NCI-H187 (cell line): ENCODE measurements around the gene IRF9.

ENCODE experiments used
- DNase-seq, 2 experiments: peaks; one replicate each; lab custom pipeline; 2025; lab: John Stamatoyannopoulos, UW

The IRF9 gene

DNA sequence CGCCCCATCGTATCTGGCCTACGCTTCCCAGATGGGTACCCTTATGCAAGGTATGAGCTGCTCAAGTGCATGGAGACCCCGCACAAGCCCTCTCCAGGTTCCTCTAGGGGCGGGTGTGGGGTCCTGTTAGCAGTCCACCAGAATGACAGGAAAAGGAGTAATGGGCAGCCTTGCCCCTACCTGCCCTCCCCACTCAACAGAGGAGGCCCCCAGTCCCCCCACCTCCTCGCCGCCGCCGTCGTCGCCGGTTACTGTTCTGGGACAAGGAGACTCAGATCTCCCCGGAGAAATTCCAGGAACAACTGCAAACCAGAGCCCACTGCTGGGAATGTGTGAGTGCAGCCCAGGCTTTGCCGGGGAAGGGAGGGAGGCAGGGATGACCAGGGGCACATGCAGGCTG, 16.8 kb downstream of the IRF9 start:
- DNase-seq, result no peak

- no peak for DNase-seq
These were observed 17.5 kb downstream of the IRF9 start for GRCh38 chr14:24178399-24179178.

GRCh38 chr14:24179294-24179960, 18.4 kb downstream of the IRF9 start:
- DNase-seq, result no peak

- DNase-seq, result no peak
These were observed 19.1 kb downstream of the IRF9 start for GRCh38 chr14:24179961-24180796.

DNA sequence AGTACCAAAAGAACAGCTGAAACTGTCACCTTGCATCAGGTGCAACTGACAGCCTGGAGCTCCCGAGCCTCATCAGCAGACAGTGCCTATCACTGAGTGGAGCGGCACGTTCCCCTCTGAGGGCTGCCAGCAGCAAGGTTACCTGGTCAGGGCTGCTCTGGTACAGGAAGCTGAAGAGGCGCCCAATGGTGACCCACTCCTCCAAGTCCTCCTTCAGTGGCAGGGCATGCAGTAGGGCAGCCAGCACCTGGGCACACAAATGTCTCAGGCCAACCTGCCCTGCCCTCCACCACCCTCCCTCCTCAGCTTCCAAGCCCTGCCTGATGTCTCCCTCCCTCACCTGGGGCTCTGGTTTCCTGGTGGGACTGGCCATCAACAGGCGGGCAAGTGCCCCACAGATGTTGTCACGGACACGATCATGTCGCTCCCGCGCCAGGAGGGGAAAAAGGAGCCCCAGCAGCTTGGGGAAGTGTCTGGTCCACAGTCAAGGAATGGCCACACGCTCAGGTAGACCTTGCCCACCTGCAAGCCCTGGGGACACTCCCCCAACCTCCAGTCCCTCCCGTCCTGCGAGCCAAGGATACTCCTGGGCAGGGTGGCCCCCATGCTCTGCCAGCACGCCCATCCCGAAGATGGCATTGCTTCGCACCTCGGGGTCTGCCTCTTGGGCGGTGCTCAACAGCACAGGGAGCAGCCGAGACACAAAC, 20.5 kb downstream of the IRF9 start:
- no peak for DNase-seq

- DNase-seq, result no peak
These were observed 21.2 kb downstream of the IRF9 start for GRCh38 chr14:24182110-24182882.

DNA sequence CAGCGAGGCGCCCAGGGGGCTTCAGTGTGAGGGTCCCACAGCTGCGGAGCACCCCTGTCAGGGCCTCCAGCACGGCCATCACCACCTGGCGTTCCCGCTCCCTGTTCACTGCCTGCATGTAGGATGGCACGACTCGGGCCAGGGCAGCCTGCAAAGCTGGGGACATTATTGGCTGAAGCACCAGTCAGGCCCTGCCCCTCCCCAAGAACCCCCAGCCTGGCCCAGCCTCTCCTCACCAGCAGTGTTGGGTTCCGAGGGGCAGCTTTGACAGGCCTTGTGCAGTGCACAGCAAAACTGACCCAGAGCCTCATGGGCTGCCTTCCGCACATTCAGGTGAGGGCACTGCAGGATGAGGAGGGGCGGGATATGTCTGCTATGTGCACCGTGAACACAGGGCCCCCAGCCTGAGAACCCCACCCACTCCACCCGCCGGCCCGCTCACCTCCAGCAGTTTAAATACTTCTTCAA, 22.0 kb downstream of the IRF9 start:
- no peak for DNase-seq

- no peak for DNase-seq
These were observed 23.3 kb downstream of the IRF9 start for GRCh38 chr14:24184104-24184970.

DNA sequence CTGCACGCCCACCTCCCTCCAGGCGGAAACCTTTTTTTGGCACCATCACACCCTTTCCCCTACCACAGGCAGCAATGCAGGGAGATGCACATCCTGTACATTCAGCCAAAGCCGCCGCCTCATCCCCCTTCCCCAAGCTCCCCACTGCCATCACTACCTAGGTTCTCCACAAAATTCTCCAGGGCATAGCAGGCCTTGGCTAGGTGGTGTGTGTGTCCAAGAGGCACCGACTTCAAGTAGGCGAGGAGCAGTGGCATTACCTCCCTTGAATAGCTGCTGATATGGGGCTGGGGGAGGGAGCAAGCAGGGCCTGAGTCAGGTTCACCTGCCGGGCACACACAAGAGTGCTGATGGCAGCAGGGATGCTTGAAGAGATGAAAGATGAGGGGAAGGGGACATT, 24.0 kb downstream of the IRF9 start:
- DNase-seq, result no peak

DNA sequence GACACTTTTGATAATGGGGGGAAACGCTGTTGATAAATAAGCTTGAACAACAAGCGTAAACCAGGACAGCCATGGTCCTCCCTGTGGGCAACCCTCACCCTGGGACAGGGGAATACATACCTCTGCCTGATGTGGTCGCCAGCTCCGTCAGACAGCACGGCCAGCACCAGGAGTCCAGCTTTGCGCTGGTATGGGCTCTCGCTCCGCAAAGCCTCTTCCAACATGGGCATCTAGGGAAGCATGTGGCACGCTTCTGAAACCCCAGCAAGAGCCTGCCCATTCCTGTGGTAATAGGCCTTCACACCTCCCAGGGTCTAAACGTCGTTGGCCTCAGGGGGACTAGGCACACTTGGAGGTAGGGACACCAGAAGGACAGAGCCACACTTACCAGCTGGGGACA, 24.7 kb downstream of the IRF9 start:
- DNase-seq, result no peak

- DNase-seq, result no peak
These were observed 25.9 kb downstream of the IRF9 start for GRCh38 chr14:24186831-24187538.

- DNase-seq, result no peak
These were observed 26.5 kb downstream of the IRF9 start for GRCh38 chr14:24187539-24187915.

DNA sequence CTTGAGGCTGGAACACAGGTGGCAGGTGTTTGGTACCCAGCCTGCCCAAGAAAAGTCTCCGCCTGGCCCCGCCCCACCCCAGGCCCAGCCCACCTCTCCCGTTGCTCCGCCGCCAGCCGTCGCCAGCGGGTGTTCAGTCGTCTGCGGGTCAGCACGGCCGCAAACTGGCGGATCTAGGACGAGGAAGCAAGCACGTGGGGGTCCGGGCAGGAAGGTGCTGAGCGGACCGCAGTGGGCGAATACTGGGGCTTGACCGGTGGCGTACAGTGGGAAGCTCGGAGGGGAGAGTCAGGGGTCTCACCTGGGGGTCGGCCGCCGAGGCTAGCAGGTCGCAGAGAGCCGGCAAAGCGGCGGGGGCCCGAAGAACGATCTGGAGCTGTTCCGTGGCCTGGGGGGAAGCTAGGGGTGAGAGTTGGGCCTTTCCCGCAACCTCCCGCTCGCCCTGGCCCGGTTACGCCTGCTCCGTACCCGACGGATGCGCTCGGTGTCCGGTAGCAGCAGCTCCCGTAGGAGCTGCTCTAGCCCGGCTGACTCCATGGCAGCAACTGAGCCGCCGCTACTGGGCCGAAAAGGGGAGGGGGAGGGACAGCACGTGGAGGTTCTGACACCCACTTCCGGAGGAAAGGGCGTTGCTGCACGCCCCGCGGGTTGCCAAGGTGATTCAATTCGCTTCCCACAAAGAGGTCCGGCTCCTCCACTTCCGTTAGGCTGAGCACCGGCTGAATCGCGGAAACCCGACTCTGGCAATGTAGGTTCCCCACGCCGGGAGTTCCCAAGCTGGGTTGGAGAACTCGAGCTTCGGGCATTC, 27.4 kb downstream of the IRF9 start, which contains the start of gene IPO4:
Gene IPO4, minus strand, starts transcription at position 566 of the 808 bp plus-strand sequence. Its CDS starts 29 bp downstream, at position 537.
- peak; percentile 81 to 96 for DNase-seq

- no peak for DNase-seq
These were observed 28.0 kb downstream of the IRF9 start for GRCh38 chr14:24189059-24189375.

GRCh38 chr14:24189460-24189859, 28.4 kb downstream of the IRF9 start:
- DNase-seq, result no peak

DNA sequence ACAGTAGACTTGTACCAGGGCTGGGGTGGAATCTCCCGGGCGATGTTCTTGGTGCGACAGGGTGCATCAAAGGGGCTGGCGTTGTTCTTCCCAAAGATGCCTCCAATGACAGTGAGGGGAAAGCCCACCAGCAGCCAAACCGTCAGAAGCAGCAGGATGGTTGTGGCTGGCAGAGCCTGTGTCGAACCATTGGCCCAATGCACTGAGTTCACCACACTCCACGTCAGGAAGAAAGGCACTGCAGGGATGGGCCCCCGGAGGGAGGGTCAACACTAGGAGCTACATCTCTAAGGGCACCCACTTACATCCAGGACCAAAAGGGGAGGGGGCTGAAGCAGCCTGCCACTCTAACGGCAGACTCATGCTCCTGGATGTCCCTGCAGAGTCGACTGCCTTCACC, 29.4 kb downstream of the IRF9 start:
- DNase-seq, result no peak

GRCh38 chr14:24192933-24193332, 31.9 kb downstream of the IRF9 start:
- no peak for DNase-seq

GRCh38 chr14:24194186-24194872, 33.3 kb downstream of the IRF9 start:
- DNase-seq, result no peak
